Measurements from ENCODE around the gene COL1A1.

The COL1A1 gene

DNA sequence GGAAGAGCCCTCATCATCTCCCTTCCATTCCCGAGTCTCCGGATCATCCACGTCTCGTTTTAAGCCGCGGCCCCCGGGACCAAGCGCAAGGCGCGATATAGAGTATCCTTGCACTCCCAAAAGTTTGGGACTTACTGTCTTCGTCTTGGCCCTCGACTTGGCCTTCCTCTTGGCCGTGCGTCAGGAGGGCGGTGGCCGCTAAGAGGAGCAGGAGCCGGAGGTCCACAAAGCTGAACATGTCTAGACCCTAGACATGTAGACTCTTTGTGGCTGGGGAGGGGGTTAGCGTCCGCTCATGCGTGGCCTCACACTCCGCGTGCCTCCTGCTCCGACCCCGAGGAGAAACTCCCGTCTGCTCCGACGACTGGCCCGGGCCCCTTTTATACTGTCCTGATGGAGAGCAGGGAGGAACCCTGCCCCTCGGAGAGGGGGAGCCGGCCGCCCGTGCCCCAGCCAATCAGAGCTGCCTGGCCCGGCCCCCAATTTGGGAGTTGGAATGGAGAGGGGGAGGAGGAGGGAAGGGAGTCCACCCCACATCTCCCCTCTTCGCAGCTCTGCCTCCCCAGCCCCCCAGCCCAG lies at the start of gene COL1A1:
Gene COL1A1, minus strand, starts transcription at position 356 of the 579 bp plus-strand sequence. Its CDS starts 118 bp downstream, at position 238.
- no peak for DNase-seq

GRCh38 chr17:50248255-50248654 lies 46.8 kb upstream of the COL1A1 start:
- no peak for DNase-seq

GRCh38 chr17:50244771-50245170 lies 43.3 kb upstream of the COL1A1 start:
- no peak for DNase-seq

GRCh38 chr17:50241431-50241830 lies 40.0 kb upstream of the COL1A1 start:
- DNase-seq = no peak

- DNase-seq = no peak
Observed at GRCh38 chr17:50240851-50241250, 39.4 kb upstream of the COL1A1 start.

DNA sequence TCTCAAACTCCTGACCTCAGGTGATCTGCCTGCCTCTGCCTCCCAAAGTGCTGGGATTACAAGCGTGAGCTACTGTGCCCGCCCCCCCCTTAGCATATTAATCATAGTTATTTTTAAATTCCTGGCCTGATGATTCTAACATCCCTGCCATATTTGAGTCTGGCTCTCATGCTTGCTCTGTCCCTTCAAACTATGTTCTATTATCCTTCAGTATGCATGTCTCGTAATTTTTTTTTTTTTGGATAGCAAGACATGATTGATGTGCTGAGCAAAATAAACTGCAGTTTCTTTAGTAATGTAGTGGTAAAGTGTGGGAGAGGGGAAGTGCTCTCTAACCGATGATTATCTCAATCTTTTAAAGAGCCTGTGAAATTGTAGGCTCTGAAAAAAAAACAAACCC lies 38.5 kb upstream of the COL1A1 start:
- no peak for DNase-seq

GRCh38 chr17:50238601-50239280 lies 37.3 kb upstream of the COL1A1 start:
- no peak for DNase-seq

- no peak for DNase-seq
Observed at GRCh38 chr17:50237901-50238300, 36.5 kb upstream of the COL1A1 start.

DNA sequence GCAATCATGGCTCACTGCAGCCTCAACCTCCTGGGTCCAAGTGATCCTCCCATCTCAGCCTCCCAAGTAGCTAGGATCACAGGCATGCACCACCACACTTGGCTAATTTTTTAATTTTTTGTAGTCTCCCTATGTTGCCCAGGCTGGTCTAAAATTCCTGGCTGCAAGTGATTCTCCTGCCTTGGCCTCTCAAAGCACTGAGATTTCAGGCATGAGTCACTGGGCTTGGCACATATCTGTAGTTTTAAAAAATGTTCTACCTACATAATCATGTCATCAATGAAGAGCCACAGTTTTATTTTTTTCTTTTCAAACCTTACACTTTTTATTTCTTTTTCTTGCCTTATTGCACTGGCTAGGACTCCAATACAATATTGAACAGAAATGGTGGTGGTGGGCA lies 33.1 kb upstream of the COL1A1 start:
- no peak for DNase-seq

DNA sequence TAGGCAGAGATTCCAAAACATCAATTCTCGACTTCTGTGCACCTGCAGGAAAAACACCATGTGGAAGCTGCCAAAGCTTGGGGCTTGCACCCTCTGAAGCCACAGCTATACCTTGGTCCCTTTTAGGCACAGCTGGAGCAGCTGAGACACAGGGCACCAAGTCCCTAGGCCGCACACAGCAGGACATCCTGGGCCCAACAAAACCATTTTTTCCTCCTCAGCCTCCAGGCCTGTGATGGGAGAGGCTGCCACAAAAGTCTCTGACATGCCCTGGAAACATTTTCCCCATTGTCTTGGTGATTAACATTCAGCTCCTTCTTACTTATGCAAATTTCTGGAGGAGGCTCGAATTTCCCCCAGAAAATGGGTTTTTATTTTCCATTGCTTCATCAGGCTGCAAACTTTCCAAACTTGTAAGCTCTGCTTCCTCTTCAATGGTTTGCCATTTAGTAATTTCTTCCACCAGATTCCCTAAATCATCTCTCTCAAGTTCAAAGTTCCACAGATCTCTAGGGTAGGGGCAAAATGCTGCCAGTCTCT lies 24.3 kb upstream of the COL1A1 start:
- no peak for DNase-seq

DNA sequence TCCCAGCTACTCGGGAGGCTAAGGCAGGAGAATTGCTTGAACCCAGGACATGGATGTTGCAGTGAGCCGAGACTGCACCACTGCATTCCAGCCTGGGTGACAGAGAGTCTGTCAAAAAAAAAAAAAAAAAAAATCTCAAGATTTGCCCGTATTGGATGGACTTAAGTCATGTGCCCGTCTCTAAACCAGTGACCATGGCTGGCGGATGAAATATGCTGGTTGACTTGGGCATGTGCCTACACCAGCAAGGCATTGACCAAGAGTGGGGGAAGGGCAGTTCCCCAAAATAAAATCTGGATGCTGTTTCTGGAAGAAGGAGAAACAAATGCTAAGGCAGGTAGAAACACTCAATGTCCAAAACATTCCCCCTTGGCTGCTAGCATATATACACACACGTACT lies 21.5 kb upstream of the COL1A1 start:
- no peak for DNase-seq

GRCh38 chr17:50221864-50222545 lies 20.6 kb upstream of the COL1A1 start:
- no peak for DNase-seq

GRCh38 chr17:50221266-50221863 lies 19.9 kb upstream of the COL1A1 start:
- DNase-seq = no peak

DNA sequence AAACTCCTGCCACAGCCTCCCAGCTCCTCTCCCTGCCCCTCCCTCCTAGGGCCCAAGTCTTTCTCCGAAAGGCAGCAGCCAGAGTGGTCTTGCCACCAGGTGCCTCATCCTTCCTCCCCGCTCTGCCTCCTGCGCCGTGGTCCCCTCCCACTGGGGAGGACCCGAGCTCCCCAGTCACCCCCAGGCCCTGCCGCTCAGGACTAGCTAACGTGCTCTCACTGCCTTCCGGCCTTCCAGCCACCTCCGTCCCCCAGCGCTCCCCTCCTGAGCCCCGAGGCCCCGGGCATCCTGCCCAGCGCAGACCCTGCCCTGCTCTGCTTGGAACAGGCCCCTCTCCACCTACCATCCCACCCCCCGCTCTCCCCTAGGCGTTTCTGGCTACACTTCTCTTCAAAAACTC lies 19.4 kb upstream of the COL1A1 start:
- no peak for DNase-seq

DNA sequence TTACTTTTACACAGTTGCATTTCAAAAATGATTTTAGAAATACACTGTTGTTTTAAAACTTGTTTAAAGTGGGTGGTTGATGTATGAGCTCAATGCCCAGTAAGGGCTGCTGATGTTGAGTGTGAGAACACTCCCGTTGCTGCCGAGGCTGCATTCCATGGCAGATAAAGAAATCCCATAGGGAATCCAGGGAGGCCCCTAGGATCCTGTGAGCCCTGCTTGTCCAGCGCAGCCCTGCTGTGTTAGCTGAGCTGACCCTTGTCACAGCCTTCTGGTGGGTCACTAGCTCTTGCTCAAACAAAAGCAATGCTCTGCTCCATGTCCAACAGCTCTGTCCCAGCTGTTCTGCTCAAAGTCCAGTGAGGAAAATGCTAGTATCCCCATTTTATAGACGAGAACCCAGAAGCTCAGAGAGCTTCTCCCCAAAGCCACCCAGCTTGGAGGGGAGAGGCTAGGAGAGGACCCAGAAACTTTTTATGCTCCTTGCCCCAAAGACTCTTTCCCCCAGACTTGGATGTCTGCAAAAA lies 18.6 kb upstream of the COL1A1 start:
- no peak for DNase-seq

GRCh38 chr17:50219342-50219741 lies 17.9 kb upstream of the COL1A1 start:
- DNase-seq = no peak

GRCh38 chr17:50218771-50219315 lies 17.4 kb upstream of the COL1A1 start:
- no peak for DNase-seq

GRCh38 chr17:50218071-50218759 lies 16.8 kb upstream of the COL1A1 start:
- DNase-seq = no peak

DNA sequence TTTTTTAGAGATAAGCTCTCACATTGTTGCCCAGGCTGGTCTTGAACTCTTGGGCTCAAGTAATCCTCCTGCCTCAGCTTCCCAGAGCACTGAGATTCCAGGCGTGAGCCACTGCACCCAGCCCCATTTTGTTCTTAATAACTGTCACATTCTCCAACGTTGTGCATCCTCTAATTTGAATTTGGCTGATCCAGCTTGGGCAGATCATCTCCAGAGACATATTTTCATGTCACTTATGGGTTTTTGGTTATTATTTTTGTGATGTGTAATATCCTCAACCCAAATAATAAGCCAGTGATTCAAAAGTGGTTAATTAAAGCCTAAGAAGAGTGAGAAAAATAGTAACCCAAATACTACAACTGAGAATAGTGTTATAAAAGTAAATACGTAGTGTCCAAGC lies 16.2 kb upstream of the COL1A1 start:
- DNase-seq = no peak

- no peak for DNase-seq
Observed at GRCh38 chr17:50214976-50215760, 13.7 kb upstream of the COL1A1 start.
